Measurements from ENCODE around the gene ERF. TPM values are rescaled to one million over a fixed set of nuclear protein-coding genes. Genes with fewer than 3 reads are reported as not detected.

Gene ERF
- 10 to 100 TPM; 86.2 to 95.4 (median 89.1) TPM for total RNA-seq

DNA sequence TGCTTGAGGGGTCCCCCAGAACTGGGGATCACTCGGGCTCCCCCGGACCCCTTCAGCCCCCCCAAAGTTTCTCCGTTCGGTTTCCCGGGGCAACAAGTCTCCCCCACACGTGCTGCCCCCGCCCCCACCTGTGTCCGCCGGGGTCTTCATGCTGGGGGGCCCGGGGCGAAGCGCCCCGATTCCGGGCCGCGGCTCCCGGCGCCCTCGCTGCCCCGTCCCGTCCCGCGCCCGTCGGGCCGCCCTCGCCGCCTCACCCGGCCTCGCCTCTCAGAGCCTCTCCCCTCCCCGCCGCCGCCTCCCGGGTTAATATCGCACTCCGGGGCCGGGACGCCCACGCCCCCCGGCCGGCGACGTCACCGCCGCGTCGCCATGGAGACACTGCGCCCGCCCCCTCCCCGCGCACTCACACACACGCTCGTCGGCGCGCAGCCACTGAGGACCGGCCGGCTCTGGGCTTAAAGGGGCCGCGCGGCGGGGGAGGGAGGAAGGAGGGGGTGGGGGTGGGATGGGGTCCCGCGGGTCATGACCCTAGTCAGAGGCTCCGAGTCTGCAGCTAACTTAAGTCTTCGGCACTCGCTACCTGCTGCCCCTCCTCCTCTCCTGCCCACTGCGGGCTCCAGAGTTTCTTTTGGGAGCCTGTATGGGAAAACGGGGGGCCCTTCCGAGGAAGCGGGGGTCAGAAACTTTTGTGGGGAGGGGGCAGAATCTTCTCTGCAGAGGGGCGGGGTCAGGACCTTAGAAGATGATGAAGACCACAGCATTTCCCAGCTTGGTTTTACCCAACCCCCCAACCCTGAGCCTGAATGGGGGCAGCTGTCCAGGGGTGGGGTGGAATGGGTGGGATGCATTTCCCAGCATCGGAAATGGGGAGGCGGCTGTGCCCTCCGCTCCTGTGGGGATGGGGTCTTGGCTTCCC, at the start of gene ERF:
Gene ERF, minus strand, starts transcription at position 279 of the 916 bp plus-strand sequence. Its CDS starts 129 bp downstream, at position 150.
- H3K4me3 Mint-ChIP-seq = peak within 1 kb of the TSS; percentile 76
- peak; percentile 73 to 74 for ATAC-seq
- H3K36me3 Mint-ChIP-seq (ENCODE audit: insufficient read depth) = no peaks in the 10 kb centered on the region
- peak; percentile 94 for DNase-seq
- H3K27me3 Mint-ChIP-seq (ENCODE audit: low read depth) = peaks cover 3% of the 10 kb centered on the region
- H3K9me3 Mint-ChIP-seq = no peaks in the 10 kb centered on the region
- peaks cover 26% of the 10 kb centered on the region for H3K4me1 Mint-ChIP-seq (ENCODE audit: low read depth)

DNA sequence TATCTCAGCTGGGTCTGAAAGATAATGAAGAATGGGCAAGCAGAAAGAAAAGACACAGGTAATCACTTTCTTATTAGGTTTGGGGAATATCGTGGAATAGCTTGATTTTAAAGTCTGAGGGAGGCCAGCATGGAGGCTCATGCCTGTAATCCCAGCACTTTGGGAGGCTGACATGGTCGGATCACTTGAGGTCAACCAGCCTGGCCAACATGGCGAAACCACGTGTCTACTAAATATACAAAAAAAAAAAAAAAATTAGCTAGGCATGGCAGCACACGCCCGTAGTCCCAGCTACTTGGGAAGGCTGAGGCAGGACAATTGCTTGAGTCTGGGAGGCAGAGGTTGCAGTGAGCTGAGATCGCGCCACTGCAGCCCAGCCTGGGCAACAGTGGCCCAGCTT, 48.9 kb upstream of the ERF start:
- no peaks in the 10 kb centered on the region for H3K36me3 Mint-ChIP-seq (ENCODE audit: insufficient read depth)
- no peaks in the 10 kb centered on the region for H3K27me3 Mint-ChIP-seq (ENCODE audit: low read depth)
- no peak for DNase-seq
- ATAC-seq = no peak
- H3K4me3 Mint-ChIP-seq = peak overlapping the region; percentile 37
- peaks cover 24% of the 10 kb centered on the region for H3K4me1 Mint-ChIP-seq (ENCODE audit: low read depth)
- no peaks in the 10 kb centered on the region for H3K9me3 Mint-ChIP-seq

GRCh38 chr19:42303101-42303464, 48.2 kb upstream of the ERF start:
- peak overlapping the region; percentile 85 for H3K4me3 Mint-ChIP-seq
- no peak for ATAC-seq
- DNase-seq = no peak
- H3K36me3 Mint-ChIP-seq (ENCODE audit: insufficient read depth) = no peaks in the 10 kb centered on the region
- peaks cover 24% of the 10 kb centered on the region for H3K4me1 Mint-ChIP-seq (ENCODE audit: low read depth)
- no peaks in the 10 kb centered on the region for H3K27me3 Mint-ChIP-seq (ENCODE audit: low read depth)
- no peaks in the 10 kb centered on the region for H3K9me3 Mint-ChIP-seq

DNA sequence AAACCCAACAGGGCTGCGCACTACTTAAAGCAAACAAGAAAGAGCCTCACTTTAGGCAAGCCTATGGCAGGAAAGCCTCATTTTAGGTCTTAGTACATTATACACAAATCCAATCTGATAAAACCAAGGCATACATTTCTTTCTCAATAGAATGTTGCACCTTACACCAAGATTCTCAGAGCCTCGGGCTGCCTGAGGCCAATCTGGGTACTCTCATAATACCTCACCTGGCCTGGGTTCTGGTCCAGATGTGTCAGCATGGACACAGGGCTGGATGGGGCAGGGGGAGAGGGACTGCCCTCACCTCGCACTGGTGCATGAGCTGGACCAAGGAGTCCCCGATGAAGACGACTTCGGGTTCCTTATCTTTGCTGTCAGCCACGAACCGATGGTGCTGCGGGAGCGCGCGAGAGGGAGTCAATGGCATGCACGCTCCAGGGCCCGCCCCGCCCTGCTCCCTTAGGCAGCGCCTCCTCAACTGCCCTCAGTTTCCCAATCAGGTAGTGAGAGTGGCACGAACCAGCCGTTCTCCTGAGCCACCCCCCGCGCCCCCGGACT, 46.8 kb upstream of the ERF start, which contains the start of gene PRR19:
Gene PRR19, plus strand, starts transcription at position 487 of the 558 bp plus-strand sequence. CDS start 7,453 bp downstream, outside the sequence.
- peak; percentile 32 for ATAC-seq
- no peaks in the 10 kb centered on the region for H3K9me3 Mint-ChIP-seq
- DNase-seq = no peak
- H3K4me1 Mint-ChIP-seq (ENCODE audit: low read depth) = peaks cover 24% of the 10 kb centered on the region
- H3K27me3 Mint-ChIP-seq (ENCODE audit: low read depth) = no peaks in the 10 kb centered on the region
- peak within 1 kb of the TSS; percentile 85 for H3K4me3 Mint-ChIP-seq
- no peaks in the 10 kb centered on the region for H3K36me3 Mint-ChIP-seq (ENCODE audit: insufficient read depth)

DNA sequence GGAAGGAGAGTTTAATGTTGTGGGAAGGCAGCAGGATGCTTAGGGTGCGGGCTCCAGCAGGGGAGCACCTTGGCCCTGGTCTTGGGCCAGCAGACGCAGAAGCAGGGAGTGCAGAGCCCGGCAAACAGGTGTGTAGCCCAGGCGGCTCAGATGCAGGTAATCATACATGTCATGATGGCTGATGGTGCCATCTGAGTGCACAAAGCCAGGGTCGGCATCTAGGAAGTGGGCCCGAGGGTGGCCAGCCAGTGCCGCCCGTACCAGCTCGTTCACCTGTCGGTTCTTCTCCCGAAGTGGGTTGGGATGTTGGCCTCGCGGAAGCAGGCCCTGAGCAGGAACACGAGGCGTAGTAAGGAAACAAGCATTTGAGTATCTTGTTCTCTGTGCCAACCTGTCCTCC, 42.1 kb upstream of the ERF start:
- Mint-ChIP-seq H3K4me3 (no peak overlapping the region), H3K9me3 (no peaks in the 10 kb centered on the region), H3K4me1 (ENCODE audit: low read depth) (peaks cover 12% of the 10 kb centered on the region), H3K36me3 (ENCODE audit: insufficient read depth) (peaks cover 1% of the 10 kb centered on the region), H3K27me3 (ENCODE audit: low read depth) (no peaks in the 10 kb centered on the region)
- ATAC-seq (no peak), DNase-seq (no peak)

DNA sequence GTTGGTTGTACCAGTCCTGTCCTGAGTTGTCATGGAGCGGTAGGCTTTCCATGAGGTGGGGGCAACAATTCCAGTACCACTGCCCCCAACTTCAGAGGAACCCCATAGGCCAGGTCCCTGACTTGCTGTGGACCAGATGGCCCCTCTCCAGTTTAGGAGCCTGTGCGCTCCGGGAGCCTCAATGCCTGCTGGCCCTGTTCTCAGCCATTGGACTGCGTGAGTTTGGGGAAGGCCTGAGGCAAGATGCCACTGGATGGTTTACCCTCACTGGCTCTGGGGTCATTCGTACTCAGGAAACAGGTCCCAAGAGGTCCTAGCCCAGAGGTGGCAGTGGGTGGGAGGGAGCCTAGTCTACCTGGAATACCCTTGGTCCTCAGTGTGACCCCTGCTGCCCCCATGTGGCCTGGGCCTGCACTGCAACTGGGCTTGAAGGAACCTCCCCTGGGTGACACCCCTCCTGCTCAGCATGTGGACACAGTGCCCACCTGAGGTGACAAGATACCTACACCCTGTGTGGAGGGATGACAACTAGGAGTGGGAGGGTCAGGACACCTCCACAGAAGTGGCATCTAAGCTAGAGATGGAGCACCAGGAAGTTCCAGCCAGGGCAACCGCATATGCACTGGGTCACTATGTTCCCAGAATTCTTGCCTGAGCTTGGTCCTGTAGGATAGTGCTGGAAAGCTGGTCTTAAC, 41.0 kb upstream of the ERF start:
- Mint-ChIP-seq H3K4me1 (ENCODE audit: low read depth) (peaks cover 6% of the 10 kb centered on the region), H3K27me3 (ENCODE audit: low read depth) (no peaks in the 10 kb centered on the region), H3K36me3 (ENCODE audit: insufficient read depth) (peaks cover 1% of the 10 kb centered on the region), H3K9me3 (no peaks in the 10 kb centered on the region), H3K4me3 (no peak overlapping the region)
- ATAC-seq (peak; percentile 89 to 90), DNase-seq (peak; percentile 92)

DNA sequence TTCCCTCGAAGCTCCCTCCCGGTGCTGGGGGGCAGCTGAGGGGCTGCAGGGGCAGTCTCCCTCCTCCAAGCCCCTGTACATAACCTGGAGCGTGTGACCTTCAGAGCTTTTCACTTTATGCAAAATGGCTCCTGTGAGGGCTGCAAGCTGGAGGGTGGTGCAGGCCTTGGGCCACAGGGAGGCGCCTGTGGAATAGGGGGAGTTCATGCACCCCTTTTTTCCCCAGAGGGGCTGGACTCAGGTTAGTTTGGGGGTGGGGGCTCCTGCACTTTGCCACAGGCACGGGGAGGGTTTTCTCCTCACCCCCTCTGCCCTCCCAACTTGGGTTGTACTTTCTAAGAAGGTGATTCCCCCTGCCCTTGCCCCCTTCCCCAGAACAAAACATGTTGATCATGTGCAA, 40.4 kb upstream of the ERF start:
- peaks cover 1% of the 10 kb centered on the region for H3K36me3 Mint-ChIP-seq (ENCODE audit: insufficient read depth)
- DNase-seq = no peak
- H3K9me3 Mint-ChIP-seq = no peaks in the 10 kb centered on the region
- peaks cover 6% of the 10 kb centered on the region for H3K4me1 Mint-ChIP-seq (ENCODE audit: low read depth)
- ATAC-seq = no peak
- no peaks in the 10 kb centered on the region for H3K27me3 Mint-ChIP-seq (ENCODE audit: low read depth)
- no peak overlapping the region for H3K4me3 Mint-ChIP-seq

DNA sequence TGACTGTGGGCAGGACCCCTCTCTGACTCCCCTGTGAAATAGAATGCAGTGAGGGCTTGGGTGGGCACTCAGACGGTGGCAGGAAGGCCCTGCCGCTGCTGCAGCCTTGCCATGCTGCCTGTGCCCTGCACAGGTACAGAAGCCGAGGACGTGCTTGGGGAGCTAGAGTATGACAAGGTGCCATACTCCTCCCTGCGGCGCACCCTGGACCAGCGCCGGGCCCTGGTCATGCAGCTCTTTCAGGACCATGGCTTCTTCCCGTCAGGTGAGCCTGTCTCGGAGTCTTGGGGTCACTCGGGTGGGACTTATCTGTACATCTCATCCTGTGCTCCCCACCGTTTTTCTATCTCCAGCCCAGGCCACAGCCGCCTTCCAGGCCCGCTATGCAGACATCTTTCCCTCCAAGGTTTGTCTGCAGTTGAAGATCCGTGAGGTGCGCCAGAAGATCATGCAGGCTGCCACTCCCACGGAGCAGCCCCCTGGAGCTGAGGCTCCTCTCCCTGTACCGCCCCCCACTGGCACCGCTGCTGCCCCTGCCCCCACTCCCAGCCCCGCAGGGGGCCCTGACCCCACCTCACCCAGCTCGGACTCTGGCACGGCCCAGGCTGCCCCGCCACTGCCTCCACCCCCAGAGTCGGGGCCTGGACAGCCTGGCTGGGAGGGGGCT, 39.7 kb upstream of the ERF start:
- DNase-seq (no peak), ATAC-seq (no peak)
- H3K9me3 Mint-ChIP-seq = no peaks in the 10 kb centered on the region
- H3K36me3 Mint-ChIP-seq (ENCODE audit: insufficient read depth) = peaks cover 1% of the 10 kb centered on the region
- H3K27me3 Mint-ChIP-seq (ENCODE audit: low read depth) = no peaks in the 10 kb centered on the region
- H3K4me3 Mint-ChIP-seq = no peak overlapping the region
- H3K4me1 Mint-ChIP-seq (ENCODE audit: low read depth) = peaks cover 6% of the 10 kb centered on the region

DNA sequence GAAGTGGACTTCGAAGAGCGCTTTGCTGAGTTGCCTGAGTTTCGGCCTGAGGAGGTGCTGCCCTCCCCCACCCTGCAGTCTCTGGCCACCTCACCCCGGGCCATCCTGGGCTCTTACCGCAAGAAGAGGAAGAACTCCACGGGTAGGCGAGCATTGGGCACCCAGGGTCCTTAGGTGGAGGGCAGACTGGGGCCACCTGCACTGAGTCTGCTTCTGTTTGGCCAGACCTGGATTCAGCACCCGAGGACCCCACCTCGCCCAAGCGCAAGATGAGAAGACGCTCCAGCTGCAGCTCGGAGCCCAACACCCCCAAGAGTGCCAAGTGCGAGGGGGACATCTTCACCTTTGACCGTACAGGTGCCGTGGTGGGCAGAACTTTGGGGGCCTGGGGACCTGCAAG, 39.0 kb upstream of the ERF start:
- Mint-ChIP-seq H3K36me3 (ENCODE audit: insufficient read depth) (peaks cover 1% of the 10 kb centered on the region), H3K4me3 (no peak overlapping the region), H3K9me3 (no peaks in the 10 kb centered on the region), H3K4me1 (ENCODE audit: low read depth) (peaks cover 6% of the 10 kb centered on the region), H3K27me3 (ENCODE audit: low read depth) (no peaks in the 10 kb centered on the region)
- no peak for DNase-seq
- ATAC-seq = no peak

DNA sequence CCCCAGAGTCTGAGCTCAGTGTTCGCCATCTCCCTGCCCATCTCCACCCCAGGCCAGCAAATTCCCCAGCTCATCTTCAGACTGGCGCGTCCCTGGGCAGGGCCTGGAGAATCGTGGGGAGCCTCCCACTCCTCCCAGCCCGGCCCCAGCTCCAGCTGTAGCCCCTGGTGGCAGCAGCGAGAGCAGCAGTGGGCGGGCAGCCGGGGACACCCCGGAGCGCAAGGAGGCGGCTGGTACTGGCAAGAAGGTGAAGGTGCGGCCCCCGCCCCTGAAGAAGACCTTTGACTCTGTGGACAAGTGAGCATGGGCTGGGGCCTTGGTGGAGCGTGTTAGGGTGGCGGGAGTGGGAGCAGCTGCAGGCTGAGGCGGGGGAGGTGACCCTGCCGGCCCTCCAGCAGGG, 38.6 kb upstream of the ERF start:
- DNase-seq (no peak), ATAC-seq (no peak)
- H3K36me3 Mint-ChIP-seq (ENCODE audit: insufficient read depth) = peaks cover 1% of the 10 kb centered on the region
- no peaks in the 10 kb centered on the region for H3K9me3 Mint-ChIP-seq
- no peak overlapping the region for H3K4me3 Mint-ChIP-seq
- H3K4me1 Mint-ChIP-seq (ENCODE audit: low read depth) = peaks cover 6% of the 10 kb centered on the region
- H3K27me3 Mint-ChIP-seq (ENCODE audit: low read depth) = no peaks in the 10 kb centered on the region

GRCh38 chr19:42292963-42293362, 38.0 kb upstream of the ERF start:
- Mint-ChIP-seq H3K4me3 (no peak overlapping the region), H3K4me1 (ENCODE audit: low read depth) (peaks cover 6% of the 10 kb centered on the region), H3K9me3 (no peaks in the 10 kb centered on the region), H3K36me3 (ENCODE audit: insufficient read depth) (peaks cover 4% of the 10 kb centered on the region), H3K27me3 (ENCODE audit: low read depth) (no peaks in the 10 kb centered on the region)
- no peak for DNase-seq
- no peak for ATAC-seq

DNA sequence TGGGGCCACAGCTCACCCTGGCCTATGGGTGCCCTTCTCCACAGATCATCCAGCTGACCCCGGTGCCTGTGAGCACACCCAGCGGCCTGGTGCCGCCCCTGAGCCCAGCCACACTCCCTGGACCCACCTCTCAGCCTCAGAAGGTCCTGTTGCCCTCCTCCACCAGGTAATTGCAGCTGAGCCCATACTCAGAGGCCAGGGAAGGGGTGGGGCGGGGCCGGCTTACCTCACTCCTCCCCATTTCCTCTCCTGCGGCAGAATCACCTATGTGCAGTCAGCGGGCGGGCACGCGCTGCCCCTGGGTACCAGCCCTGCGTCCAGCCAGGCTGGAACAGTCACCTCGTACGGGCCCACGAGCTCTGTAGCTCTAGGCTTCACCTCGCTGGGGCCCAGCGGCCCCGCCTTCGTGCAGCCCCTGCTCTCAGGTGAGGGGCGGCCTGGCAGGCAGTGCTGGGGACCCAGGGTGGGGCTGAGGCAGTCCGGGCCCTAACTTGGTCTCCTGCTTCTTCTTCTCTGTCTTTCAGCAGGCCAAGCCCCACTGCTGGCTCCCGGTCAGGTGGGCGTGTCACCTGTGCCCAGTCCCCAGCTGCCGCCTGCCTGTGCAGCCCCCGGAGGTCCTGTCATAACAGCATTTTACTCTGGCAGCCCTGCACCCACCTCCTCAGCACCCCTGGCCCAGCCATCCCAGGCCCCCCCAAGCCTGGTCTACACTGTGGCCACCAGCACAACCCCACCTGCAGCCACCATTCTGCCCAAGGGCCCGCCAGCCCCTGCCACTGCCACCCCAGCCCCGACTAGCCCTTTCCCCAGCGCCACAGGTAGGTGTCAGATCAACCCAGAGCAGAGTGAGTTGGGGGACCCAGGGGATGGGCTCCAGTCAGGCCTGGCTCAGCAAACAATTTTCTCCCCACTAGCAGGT, 37.4 kb upstream of the ERF start:
- ATAC-seq = no peak
- H3K4me1 Mint-ChIP-seq (ENCODE audit: low read depth) = peaks cover 6% of the 10 kb centered on the region
- DNase-seq = no peak
- H3K27me3 Mint-ChIP-seq (ENCODE audit: low read depth) = no peaks in the 10 kb centered on the region
- H3K36me3 Mint-ChIP-seq (ENCODE audit: insufficient read depth) = peaks cover 4% of the 10 kb centered on the region
- no peaks in the 10 kb centered on the region for H3K9me3 Mint-ChIP-seq
- H3K4me3 Mint-ChIP-seq = no peak overlapping the region

- Mint-ChIP-seq H3K9me3 (no peaks in the 10 kb centered on the region), H3K4me1 (ENCODE audit: low read depth) (peaks cover 6% of the 10 kb centered on the region), H3K4me3 (no peak overlapping the region), H3K27me3 (ENCODE audit: low read depth) (no peaks in the 10 kb centered on the region), H3K36me3 (ENCODE audit: insufficient read depth) (peaks cover 4% of the 10 kb centered on the region)
- ATAC-seq (no peak), DNase-seq (no peak)
Measured at GRCh38 chr19:42291435-42291810, 36.5 kb upstream of the ERF start.

All from activated T-cell treated with anti-CD3 and anti-CD28 coated beads, Interleukin-2, amount 50 U/mL, for 4 hours (primary cell).